GM23338 (cell line): ENCODE results near the gene RPL28. TPM values are rescaled to one million over a fixed set of nuclear protein-coding genes. Genes with fewer than 3 reads are reported as not detected.

Experiments used
- ATAC-seq: fragments of 200-7000 bp; cut with Tn5 transposase; 3 replicates; pipeline ENCODE4 v1.9.1; 2020
- DNase-seq: peaks from one replicate; pipeline ENCODE4 v3.0.0-alpha.2; 2015; ENCODE audit warnings: low spot score
- H2AFZ ChIP-seq: fragments of 200-600 bp; sonication (generic); 2 replicates; pipeline ENCODE4 v1.8.0; 2016; ENCODE audit warnings: antibody characterized with exemption, mild to moderate bottlenecking, moderate library complexity
- H3F3A ChIP-seq: fragments of 200-600 bp; sonication (generic); replicated peaks from 2 replicates; pipeline ENCODE4 v1.8.0; 2017; ENCODE audit warnings: antibody characterized with exemption, mixed run types, low read depth
- H3K27ac ChIP-seq: fragments of 200-600 bp; sonication (generic); 2 replicates; pipeline ENCODE4 v1.6.1; 2016; ENCODE audit warnings: low read depth
- H3K27me3 ChIP-seq: fragments of 200-600 bp; sonication (generic); 2 replicates; pipeline ENCODE4 v1.8.0; 2016; ENCODE audit warnings: mild to moderate bottlenecking, mixed run types, moderate library complexity; ENCODE audit not compliant: insufficient read depth
- H3K36me3 ChIP-seq: fragments of 200-600 bp; sonication (generic); 2 replicates; pipeline ENCODE4 v1.8.0; 2016; ENCODE audit warnings: mild to moderate bottlenecking; ENCODE audit not compliant: insufficient read depth
- H3K4me1 ChIP-seq: fragments of 200-600 bp; sonication (generic); 2 replicates; pipeline ENCODE4 v1.8.0; 2016; ENCODE audit warnings: mild to moderate bottlenecking, moderate library complexity; ENCODE audit not compliant: insufficient read depth
- H3K4me2 ChIP-seq: fragments of 200-600 bp; sonication (generic); 2 replicates; pipeline ENCODE4 v1.7.1; 2017; ENCODE audit warnings: mixed run types
- H3K4me3 ChIP-seq: fragments of 200-600 bp; sonication (generic); 2 replicates; pipeline ENCODE4 v1.6.1; 2016; ENCODE audit warnings: mixed run types
- H3K79me2 ChIP-seq: fragments of 200-600 bp; sonication (generic); replicated peaks from 2 replicates; pipeline ENCODE4 v1.8.0; 2017; ENCODE audit warnings: mild to moderate bottlenecking; ENCODE audit not compliant: insufficient read depth
- H3K9me2 ChIP-seq: fragments of 200-600 bp; sonication (generic); 2 replicates; pipeline ENCODE4 v1.8.0; 2017; ENCODE audit not compliant: insufficient read depth
- H4K20me1 ChIP-seq: fragments of 200-600 bp; sonication (generic); replicated peaks from 2 replicates; pipeline ENCODE4 v1.8.0; 2017; ENCODE audit warnings: mild to moderate bottlenecking; ENCODE audit not compliant: insufficient read depth
- H3K27ac Mint-ChIP-seq: 2 replicates; pipeline ENCODE4 v1.8.0; 2020; ENCODE audit warnings: inconsistent platforms, mild to moderate bottlenecking, moderate library complexity, mixed read lengths
- H3K27me3 Mint-ChIP-seq: 3 replicates; pipeline ENCODE4 v1.8.0; 2022; ENCODE audit warnings: low read depth, mild to moderate bottlenecking, moderate library complexity, mixed read lengths, inconsistent platforms; ENCODE audit not compliant: insufficient read depth, poor library complexity
- H3K36me3 Mint-ChIP-seq: 3 replicates; pipeline ENCODE4 v1.8.0; 2021; ENCODE audit warnings: low read depth, mild to moderate bottlenecking, inconsistent platforms, moderate library complexity, mixed read lengths
- H3K4me1 Mint-ChIP-seq: 3 replicates; pipeline ENCODE4 v1.8.0; 2020; ENCODE audit warnings: mild to moderate bottlenecking, inconsistent platforms, mixed read lengths
- H3K4me3 Mint-ChIP-seq: 3 replicates; pipeline ENCODE4 v1.8.0; 2021; ENCODE audit warnings: moderate library complexity, mild to moderate bottlenecking, inconsistent platforms, mixed read lengths
- H3K9me3 Mint-ChIP-seq: 3 replicates; pipeline ENCODE4 v1.8.0; 2020; ENCODE audit warnings: moderate library complexity, mild to moderate bottlenecking, inconsistent platforms, mixed read lengths
- CREB1 ChIP-seq: fragments of 250-450 bp; sonication (Bioruptor Pico); IDR thresholded peaks from 2 replicates; pipeline ENCODE4 v1.5.0; 2020; ENCODE audit warnings: low read depth, mild to moderate bottlenecking, moderate library complexity
- CTCF ChIP-seq, 2 experiments: fragments of 200-600 bp in 1 of 2; sonication (generic) in 1 of 2; conservative IDR thresholded peaks; 2 replicates each; pipeline versions ENCODE4 v1.5.1 to v1.6.1; 2016 to 2017; ENCODE audit warnings: antibody characterized with exemption in 2 of 2, low read depth in 2 of 2, mild to moderate bottlenecking in 2 of 2, moderate library complexity in 1 of 2
- ETS1 ChIP-seq: IDR thresholded peaks from 2 replicates; pipeline ENCODE4 v1.6.1; 2016; ENCODE audit warnings: antibody characterized with exemption
- EZH2 ChIP-seq: fragments of 200-600 bp; sonication (generic); IDR thresholded peaks from one replicate; pipeline ENCODE4 v1.8.0; 2017; ENCODE audit warnings: antibody characterized with exemption, mild to moderate bottlenecking, low read depth; ENCODE audit not compliant: unreplicated experiment
- EZH2phosphoT487 ChIP-seq: fragments of 200-600 bp; sonication (generic); IDR thresholded peaks from one replicate; pipeline ENCODE4 v1.8.1; 2018; ENCODE audit warnings: antibody characterized with exemption; ENCODE audit not compliant: unreplicated experiment
- JUNB ChIP-seq: IDR thresholded peaks from one replicate; pipeline ENCODE4 v1.6.1; 2016; ENCODE audit warnings: antibody characterized with exemption; ENCODE audit not compliant: unreplicated experiment
- NANOG ChIP-seq: IDR thresholded peaks from 2 replicates; pipeline ENCODE4 v1.6.1; 2016; ENCODE audit warnings: antibody characterized with exemption, borderline replicate concordance
- POLR2AphosphoS5 ChIP-seq: IDR thresholded peaks from 2 replicates; pipeline ENCODE4 v1.6.1; 2016; ENCODE audit warnings: antibody characterized with exemption, low read depth
- REST ChIP-seq: IDR thresholded peaks from one replicate; pipeline ENCODE4 v1.6.1; 2018; ENCODE audit warnings: antibody characterized with exemption; ENCODE audit not compliant: unreplicated experiment
- STAT1 ChIP-seq: IDR thresholded peaks from one replicate; pipeline ENCODE4 v1.6.1; 2016; ENCODE audit warnings: antibody characterized with exemption; ENCODE audit not compliant: unreplicated experiment
- ZNF114 ChIP-seq: fragments of 250-450 bp; sonication (Bioruptor Pico); IDR thresholded peaks from 2 replicates; pipeline ENCODE4 v1.5.0; 2020; ENCODE audit warnings: mild to moderate bottlenecking, moderate library complexity
- ZNF331 ChIP-seq: fragments of 250-450 bp; sonication (Bioruptor Pico); IDR thresholded peaks from 2 replicates; pipeline ENCODE4 v1.5.0; 2020; ENCODE audit warnings: low read depth, mild to moderate bottlenecking, moderate library complexity
- polyA plus RNA-seq: library from polyadenylated mRNA; unstranded; fragments of >200 nt; fragmentation: Nextera tagmentation; extraction: Ambion mirVana; gene quantifications from 2 replicates; pipeline ENCODE4 v1.2.1, GENCODE V29; 2016
- total RNA-seq: library from RNA; depleted of rRNA; stranded (reverse); fragments of >200 nt; shearing (Covaris generic); gene quantifications from 2 replicates; pipeline ENCODE4 v1.2.3, GENCODE V29; 2014

Gene RPL28
- total and polyA plus RNA-seq, 2 experiments from 2014 or later: 737 to 1,528 TPM

DNA sequence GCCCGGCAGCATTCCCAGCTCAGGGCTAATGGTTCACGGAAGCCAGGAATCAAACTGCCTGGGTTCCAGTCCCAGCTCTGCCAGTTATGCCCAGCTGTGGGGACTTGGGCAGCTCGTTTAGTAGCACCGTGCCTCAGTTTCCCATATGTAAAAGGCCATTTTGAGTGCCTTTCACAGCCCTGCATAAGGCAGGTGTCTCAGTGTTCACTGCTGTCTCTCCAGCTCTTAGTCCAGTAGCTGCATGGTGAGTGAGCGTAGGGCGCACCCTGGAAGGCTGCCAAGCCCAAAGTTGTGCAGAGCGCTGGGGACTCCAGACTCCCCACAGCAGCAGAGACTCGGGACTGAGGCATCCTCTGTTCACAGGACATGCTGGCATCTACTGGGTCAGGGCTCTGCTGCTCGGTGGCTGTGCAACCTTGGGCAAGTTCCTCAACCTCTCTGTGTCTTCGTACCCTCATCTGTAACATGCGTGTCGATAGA lies 5.5 kb downstream of the RPL28 start:
- no peak overlapping the region for H3K4me2 ChIP-seq
- H4K20me1 ChIP-seq: peaks cover 38% of the 10 kb centered on the region
- H3K4me3 ChIP-seq: no peak overlapping the region
- peaks cover 48% of the 10 kb centered on the region for H3K36me3 Mint-ChIP-seq
- peaks cover 66% of the 10 kb centered on the region for H3K4me1 ChIP-seq
- peaks cover 69% of the 10 kb centered on the region for H3K4me1 Mint-ChIP-seq
- peaks cover 54% of the 10 kb centered on the region for H3F3A ChIP-seq
- no peak for DNase-seq
- peaks cover 24% of the 10 kb centered on the region for H3K79me2 ChIP-seq
- no peaks in the 10 kb centered on the region for H3K9me2 ChIP-seq
- no peaks in the 10 kb centered on the region for H3K27me3 ChIP-seq
- no peak for ATAC-seq
- peak overlapping the region; percentile 15; the same call in 1 of the 2 replicates for H3K27ac ChIP-seq
- peaks cover 40% of the 10 kb centered on the region for H3K27me3 Mint-ChIP-seq
- H3K36me3 ChIP-seq: peaks cover 11% of the 10 kb centered on the region; the same call in 1 of the 2 replicates
- no peak for TF ChIP-seq NANOG
- no peak overlapping the region; the same call in 2 of the 3 replicates for H3K4me3 Mint-ChIP-seq
- H3K27ac Mint-ChIP-seq: no peak overlapping the region
- H2AFZ ChIP-seq: no peak overlapping the region
- no peaks in the 10 kb centered on the region; the same call in 2 of the 3 replicates for H3K9me3 Mint-ChIP-seq

- H3K4me3 Mint-ChIP-seq: peak overlapping the region; percentile 59
- Histone ChIP-seq H3F3A (peaks cover 47% of the 10 kb centered on the region), H3K27me3 (no peaks in the 10 kb centered on the region), H3K9me2 (no peaks in the 10 kb centered on the region), H2AFZ (no peak overlapping the region), H4K20me1 (peaks cover 31% of the 10 kb centered on the region), H3K27ac (peak overlapping the region; percentile 65; the same call in 1 of the 2 replicates), H3K4me1 (peaks cover 63% of the 10 kb centered on the region), H3K79me2 (peaks cover 17% of the 10 kb centered on the region), H3K4me3 (peak overlapping the region; percentile 30), H3K36me3 (0 out of 2 replicates have a peak, but pooled peaks cover 7% of the 10 kb centered on the region), H3K4me2 (peak overlapping the region; percentile 72)
- DNase-seq: peak; percentile 37
- H3K27ac Mint-ChIP-seq: peak overlapping the region; percentile 94; the same call in 1 of the 2 replicates
- peaks cover 63% of the 10 kb centered on the region for H3K4me1 Mint-ChIP-seq
- peaks cover 40% of the 10 kb centered on the region for H3K36me3 Mint-ChIP-seq
- peak; percentile 21 for ATAC-seq
- H3K9me3 Mint-ChIP-seq: no peaks in the 10 kb centered on the region; the same call in 2 of the 3 replicates
- H3K27me3 Mint-ChIP-seq: peaks cover 37% of the 10 kb centered on the region
- TF ChIP-seq CTCF (conservative IDR thresholded peaks at IDR 0.05; ENCODE audit: low read depth in 2 of 2) (no peak), EZH2phosphoT487 (no peak), ZNF114 (CRISPR knock-in tag) (no peak), EZH2 (no peak), ETS1 (no peak), JUNB (no peak), POLR2AphosphoS5 (no peak), STAT1 (no peak), REST (no peak), ZNF331 (CRISPR knock-in tag) (no peak), CREB1 (CRISPR knock-in tag) (no peak)
Observed at GRCh38 chr19:55391702-55392615, 6.2 kb downstream of the RPL28 start.
